ENCODE measurements around the gene MAMSTR. TPM values are rescaled to one million over a fixed set of nuclear protein-coding genes. Genes with fewer than 3 reads are reported as not detected.

Gene MAMSTR
- total and polyA plus RNA-seq, 9 of the 15 experiments (the other 6 are each of a cell fraction or from before 2014, with no cell fraction given) = 0.08 to 1.00 (median 0.40) TPM; not detected in 1

- TF ChIP-seq ZNF609 (CRISPR knock-in tag; IDR thresholded peaks at IDR 0.05; ENCODE audit: borderline replicate concordance) (no peak), ZNF239 (CRISPR knock-in tag; IDR thresholded peaks at IDR 0.05) (no peak; the same call in 1 of the 2 replicates), SRSF9 (IDR thresholded peaks at IDR 0.05; ENCODE audit: borderline replicate concordance, low read depth, low read length) (no peak), RFX7 (CRISPR knock-in tag; IDR thresholded peaks at IDR 0.05) (no peak), ZNF280B (CRISPR knock-in tag; IDR thresholded peaks at IDR 0.05) (no peak), PHF8 (IDR thresholded peaks at IDR 0.05; ENCODE audit: borderline replicate concordance, low read length) (peak; percentile 64; the same call in 1 of the 2 replicates), NFE2L1 (tag; IDR thresholded peaks at IDR 0.05; ENCODE audit: borderline replicate concordance, low read depth) (no peak), ZNF197 (CRISPR knock-in tag; IDR thresholded peaks at IDR 0.05; ENCODE audit: low read depth) (peak; percentile 91; the same call in 1 of the 2 replicates), NONO (IDR thresholded peaks at IDR 0.05; ENCODE audit: low read depth in 2 of 2, low read length in 1 of 2) (no peak), RAD21 (CRISPR knock-in tag; conservative IDR thresholded peaks at IDR 0.05 in 1 of 2, IDR thresholded peaks at IDR 0.05 in 1 of 2) (no peak), KLF1 (tag; IDR thresholded peaks at IDR 0.05) (peak; percentile 39; the same call in 1 of the 2 replicates), PKNOX1 (IDR thresholded peaks at IDR 0.05) (peak; percentile 98), CBFA2T2 (conservative IDR thresholded peaks at IDR 0.05) (no peak), ASH1L (IDR thresholded peaks at IDR 0.05; ENCODE audit: borderline replicate concordance, low read depth, partially characterized antibody) (peak; percentile 79), GABPB2 (CRISPR knock-in tag; conservative IDR thresholded peaks at IDR 0.05) (no peak), HDAC2 (IDR thresholded peaks at IDR 0.05) (peak; percentile 35; the same call in 1 of the 2 replicates), ATF6 (CRISPR knock-in tag; IDR thresholded peaks at IDR 0.05) (0 out of 2 replicates have a peak, but pooled peaks have one; percentile 35), ERF (CRISPR knock-in tag; IDR thresholded peaks at IDR 0.05) (no peak)
Measured at GRCh38 chr19:48720613-48721296, 1.2 kb upstream of the MAMSTR start (continued).

Data from K562 (cell line).